NCI-H2081 treated with DMSO at 0.1 percent for 48 hours (cell line): ENCODE results near the gene SLC22A16.
"Not testable (repeated sequence)": the region's sequence is repeated elsewhere in the genome, so short reads cannot be mapped to it uniquely, and the experiment has no call there.

Source experiments
- DNase-seq: peaks from one replicate; lab custom pipeline; 2025; lab: John Stamatoyannopoulos, UW

The SLC22A16 gene

GRCh38 chr6:110476046-110476849 is at the start of gene SLC22A16:
TSS of gene SLC22A16 (minus strand) at chr6:110476613. CDS start at chr6:110476574, 39 bp downstream.
- no peak for DNase-seq

- DNase-seq = no peak
Observed at GRCh38 chr6:110525001-110525400, 48.6 kb upstream of the SLC22A16 start.

GRCh38 chr6:110524305-110524704 is 47.9 kb upstream of the SLC22A16 start:
- no peak for DNase-seq

- DNase-seq = no peak
Observed at GRCh38 chr6:110523451-110524021, 47.1 kb upstream of the SLC22A16 start.

GRCh38 chr6:110522427-110522826 is 46.0 kb upstream of the SLC22A16 start:
- no peak for DNase-seq

- no peak for DNase-seq
Observed at GRCh38 chr6:110520992-110521543, 44.7 kb upstream of the SLC22A16 start.

- no peak for DNase-seq
Observed at GRCh38 chr6:110520209-110520965, 44.0 kb upstream of the SLC22A16 start.

- no peak for DNase-seq
Observed at GRCh38 chr6:110517601-110518281, 41.3 kb upstream of the SLC22A16 start.

- no peak for DNase-seq
Observed at GRCh38 chr6:110517034-110517433, 40.6 kb upstream of the SLC22A16 start.

- no peak for DNase-seq
Observed at GRCh38 chr6:110514818-110515217, 38.4 kb upstream of the SLC22A16 start.

- DNase-seq = peak; percentile 95
Observed at GRCh38 chr6:110512991-110513390, 36.6 kb upstream of the SLC22A16 start.

GRCh38 chr6:110512549-110512948 is 36.1 kb upstream of the SLC22A16 start:
- not testable (repeated sequence) for DNase-seq

- no peak for DNase-seq
Observed at GRCh38 chr6:110511401-110511800, 35.0 kb upstream of the SLC22A16 start.

- DNase-seq = no peak
Observed at GRCh38 chr6:110509617-110510241, 33.3 kb upstream of the SLC22A16 start.

- DNase-seq = not testable (repeated sequence)
Observed at GRCh38 chr6:110504891-110505290, 28.5 kb upstream of the SLC22A16 start.

GRCh38 chr6:110495949-110496348 is 19.5 kb upstream of the SLC22A16 start:
- DNase-seq = no peak

GRCh38 chr6:110493253-110493800 is 16.9 kb upstream of the SLC22A16 start:
- no peak for DNase-seq

GRCh38 chr6:110492584-110492983 is 16.2 kb upstream of the SLC22A16 start:
- DNase-seq = no peak

GRCh38 chr6:110491644-110492317 is 15.4 kb upstream of the SLC22A16 start:
- no peak for DNase-seq

GRCh38 chr6:110491299-110491643 is 14.9 kb upstream of the SLC22A16 start:
- no peak for DNase-seq

- no peak for DNase-seq
Observed at GRCh38 chr6:110490110-110490509, 13.7 kb upstream of the SLC22A16 start.
